NCI-H748 (cell line): ENCODE data around the gene ALPK1.
"Not testable (repeated sequence)": the region's sequence is repeated elsewhere in the genome, so short reads cannot be mapped to it uniquely, and the experiment has no call there.

Experiments used
- DNase-seq: peaks from one replicate; lab custom pipeline; 2025; ENCODE audit not compliant: unreplicated experiment; lab: John Stamatoyannopoulos, UW

The ALPK1 gene

DNA sequence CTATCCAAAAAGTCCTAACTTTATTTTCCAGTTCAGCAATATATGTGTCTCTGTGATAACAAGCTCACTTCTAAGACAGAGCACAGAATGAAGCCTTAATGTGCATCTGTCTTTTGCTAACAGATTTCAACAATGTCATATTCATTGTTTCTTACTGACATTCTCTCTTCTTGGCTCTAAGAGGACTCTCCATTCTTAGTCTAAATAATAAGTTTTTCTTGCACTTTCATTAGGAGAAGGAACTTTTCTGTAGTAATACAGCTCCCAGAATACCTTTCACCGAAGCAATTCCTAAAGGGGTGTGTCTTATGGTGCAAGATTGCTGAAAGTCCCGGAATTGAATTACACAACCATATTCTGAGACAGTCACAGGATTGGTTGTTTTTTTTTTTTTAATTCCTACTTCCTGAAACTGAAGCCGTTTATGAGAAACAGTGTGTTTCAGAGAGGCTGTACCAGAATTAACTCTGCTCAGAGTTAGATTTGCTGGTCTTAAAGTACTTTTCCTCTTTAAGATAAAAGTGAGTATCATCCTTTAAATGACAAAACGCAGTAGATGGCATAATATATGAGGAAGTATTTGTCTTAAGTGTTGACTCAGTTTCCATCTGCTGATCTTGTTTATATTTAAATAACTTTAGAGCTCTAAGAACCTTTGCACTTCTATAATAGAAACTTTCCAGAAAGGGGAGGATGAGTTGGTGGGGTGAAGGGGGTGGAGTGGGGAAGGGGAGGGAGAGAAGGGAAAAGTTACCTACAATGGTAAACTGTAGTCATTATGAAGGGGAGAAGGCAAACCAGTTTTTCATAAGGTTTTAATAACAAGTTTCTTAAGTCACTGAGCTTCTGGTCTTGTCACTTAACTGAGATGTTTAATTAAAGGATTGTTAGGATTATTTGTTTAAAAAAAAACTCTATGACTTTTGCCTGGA is at the start of gene ALPK1:
ALPK1 (plus strand) TSS at position 421 of the 932 bp plus-strand sequence.
- no peak for DNase-seq

DNA sequence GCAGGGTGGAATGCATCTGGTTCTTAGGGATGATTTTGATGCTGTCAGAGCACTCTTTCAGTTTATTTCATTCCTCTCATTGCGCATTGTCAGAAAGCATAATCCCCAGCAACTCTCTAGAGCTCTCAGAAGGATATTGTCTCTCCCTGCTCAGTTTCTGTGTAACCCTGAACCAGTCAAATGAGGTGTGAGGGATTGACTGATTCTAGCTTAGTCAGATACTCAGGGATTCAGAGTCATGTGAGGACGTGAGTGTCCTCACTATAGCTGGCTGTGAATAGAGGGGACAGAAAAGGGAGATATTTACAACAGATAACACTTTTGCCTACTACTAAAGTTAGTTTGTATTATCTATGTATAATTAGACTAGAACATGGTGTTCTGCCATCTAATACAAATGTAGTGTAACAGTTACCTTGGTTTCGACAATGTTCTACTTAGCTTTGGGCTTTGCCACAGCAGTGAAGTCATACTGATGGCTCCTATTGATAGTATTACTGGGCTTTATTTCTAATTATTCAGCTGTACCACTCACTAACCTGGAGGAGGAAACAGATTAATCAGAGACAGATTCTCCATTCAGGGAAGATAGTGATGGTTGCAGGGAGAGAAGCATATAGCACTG is 46.0 kb upstream of the ALPK1 start:
- DNase-seq, result no peak

DNA sequence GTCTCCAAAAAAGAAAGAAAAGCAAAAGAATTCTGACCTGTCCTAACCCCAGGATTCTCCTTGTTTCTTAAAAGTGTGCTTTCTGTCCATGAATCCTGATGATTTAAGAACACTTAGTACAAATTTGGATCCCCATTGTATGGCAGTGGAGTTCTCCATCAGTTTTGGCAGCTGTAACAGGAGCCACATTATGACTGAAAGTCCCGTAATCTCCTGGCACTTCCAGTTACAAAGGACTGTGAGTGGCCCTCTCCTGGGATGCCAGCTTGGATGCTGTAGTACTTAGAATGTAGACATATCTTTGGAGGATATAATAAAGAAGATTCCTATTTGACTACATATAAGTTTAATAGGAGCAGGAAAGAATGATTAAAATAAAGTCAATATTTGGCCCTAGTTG is 44.9 kb upstream of the ALPK1 start:
- DNase-seq, result no peak

DNA sequence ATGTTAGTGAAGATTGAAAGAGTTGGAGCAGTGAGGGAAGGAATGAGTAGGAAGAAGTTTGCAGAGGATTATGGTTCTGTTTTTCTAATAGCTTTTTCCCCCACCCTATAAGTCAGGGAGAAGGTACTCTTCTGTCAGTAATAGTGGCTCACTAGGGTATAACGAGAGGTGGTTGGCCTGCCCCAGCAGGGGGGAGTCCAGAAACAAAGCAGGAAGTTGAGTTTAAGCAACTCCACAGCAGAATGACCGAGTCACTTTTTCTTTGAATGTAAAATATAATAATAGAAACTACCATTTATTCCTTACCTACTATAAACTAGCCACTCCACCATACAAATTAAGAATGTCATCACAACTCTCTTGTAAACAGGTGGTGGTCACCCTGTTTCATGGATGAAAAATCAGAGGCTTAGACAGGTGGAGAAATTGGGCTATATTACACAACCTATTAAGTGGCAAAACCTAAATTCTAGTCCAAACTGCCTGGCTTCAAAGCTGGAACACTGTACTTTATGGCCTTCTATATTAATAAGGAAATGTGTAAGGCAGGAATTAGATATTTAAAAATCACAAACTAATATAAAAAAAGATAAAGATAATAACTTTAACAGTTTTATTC is 43.7 kb upstream of the ALPK1 start:
- no peak for DNase-seq

DNA sequence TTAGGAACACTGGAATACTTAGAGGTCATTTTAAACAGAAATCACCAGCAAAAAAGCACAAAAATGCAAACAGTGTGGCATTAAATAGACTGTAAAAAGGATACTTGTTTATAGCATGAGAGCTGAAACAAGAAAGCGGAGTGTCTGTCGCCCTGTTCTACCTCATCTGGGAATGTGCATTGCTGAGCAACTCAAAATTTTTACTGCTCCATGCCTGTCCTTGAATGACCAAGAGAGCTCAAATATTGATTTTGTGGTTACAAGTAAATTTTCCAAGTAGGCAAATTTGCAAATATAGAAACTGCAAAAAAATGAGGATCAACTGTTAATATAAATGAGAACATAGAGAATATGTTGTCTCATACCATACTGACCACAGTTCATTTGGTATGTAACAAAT is 40.1 kb upstream of the ALPK1 start:
- no peak for DNase-seq

DNA sequence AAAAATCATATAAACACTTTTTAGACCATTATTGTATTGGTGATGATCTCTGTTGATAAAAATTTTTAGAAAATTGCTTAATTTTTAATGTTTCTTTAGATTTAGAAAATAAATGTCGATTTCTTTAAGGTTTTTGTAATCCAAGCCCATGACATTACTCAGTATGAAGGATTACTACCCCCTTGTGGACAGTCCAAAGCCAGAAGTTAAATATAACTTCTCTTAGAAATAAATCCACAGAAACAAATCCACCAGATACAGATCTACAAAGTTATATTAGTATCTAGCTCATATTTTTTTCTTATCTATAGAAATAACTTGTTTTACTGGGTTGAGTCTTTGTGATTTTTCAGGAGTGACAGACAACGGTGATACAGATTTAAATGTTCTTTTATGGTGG is 30.3 kb upstream of the ALPK1 start:
- DNase-seq, result no peak

DNA sequence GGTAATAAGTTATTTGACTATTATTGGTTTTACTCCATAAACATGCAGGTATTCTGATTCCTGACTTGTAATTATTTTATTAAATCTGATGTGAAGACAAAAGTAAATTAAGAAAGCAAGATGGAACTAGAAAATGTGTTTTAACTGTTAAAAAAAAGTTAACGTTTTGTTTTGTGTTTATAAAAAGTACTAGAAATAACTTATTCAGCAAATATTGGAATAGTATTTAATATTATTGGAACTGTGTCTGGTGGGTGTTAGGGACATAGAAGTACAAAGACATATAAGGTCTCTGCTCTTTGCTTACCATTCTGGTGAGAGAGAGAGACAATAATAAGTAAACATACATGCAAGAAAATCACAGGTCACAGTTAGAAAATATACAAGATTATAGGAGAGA is 27.1 kb upstream of the ALPK1 start:
- DNase-seq, result no peak

DNA sequence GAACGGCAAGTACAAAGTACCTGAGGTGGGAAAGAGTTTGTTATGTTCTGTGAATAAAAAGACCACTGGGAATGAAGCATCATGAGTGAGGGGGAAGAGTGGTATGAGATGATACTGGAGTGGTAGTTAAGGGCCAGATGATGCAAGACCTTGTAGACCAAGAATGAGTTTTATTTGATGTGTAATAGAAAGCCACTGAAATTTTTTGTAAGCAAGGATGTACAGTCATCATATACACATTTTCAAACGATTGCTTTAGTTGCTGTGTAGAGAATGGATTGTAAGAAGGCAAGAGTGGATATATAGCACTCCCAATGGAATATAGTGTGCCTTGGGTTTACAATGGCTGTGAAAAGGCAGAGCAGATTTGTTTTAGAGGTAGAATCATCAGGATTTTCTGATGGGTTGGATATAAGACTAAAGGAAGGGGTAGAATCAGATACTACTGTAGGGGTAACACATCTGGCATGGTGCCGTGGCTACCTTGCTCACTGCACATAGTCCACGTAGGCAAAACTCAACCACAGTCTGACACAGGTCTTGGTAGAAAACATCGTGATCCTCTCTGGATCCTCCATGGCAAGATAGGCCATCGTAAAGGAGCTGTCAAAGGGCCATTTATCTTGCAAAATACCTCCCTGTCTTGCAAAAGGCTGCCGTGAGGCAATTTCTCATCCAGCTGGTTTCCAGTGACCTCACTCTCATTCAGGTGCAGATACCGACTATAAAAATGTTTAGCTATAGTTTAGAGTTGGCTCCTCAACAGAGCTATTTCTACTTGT is 26.3 kb upstream of the ALPK1 start:
- no peak for DNase-seq

DNA sequence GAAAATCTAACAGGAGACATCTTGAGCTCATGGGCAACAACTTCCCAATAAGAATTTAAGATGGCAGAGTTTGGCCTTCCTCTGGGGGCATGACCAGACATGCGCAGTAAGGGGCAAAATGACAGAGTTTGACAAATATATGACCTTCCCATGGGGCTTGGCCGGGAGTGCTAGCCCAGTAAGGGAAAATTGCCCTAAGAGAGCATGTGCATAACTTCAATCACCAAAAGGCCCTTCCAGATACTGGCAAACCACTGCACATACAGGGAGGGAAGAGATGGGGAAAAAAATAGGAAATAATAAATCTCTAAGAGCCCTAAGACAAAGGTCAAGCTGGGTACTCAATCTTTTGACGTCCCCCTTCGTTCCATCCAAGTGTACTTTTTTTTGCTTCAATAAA is 24.9 kb upstream of the ALPK1 start:
- DNase-seq, result no peak

DNA sequence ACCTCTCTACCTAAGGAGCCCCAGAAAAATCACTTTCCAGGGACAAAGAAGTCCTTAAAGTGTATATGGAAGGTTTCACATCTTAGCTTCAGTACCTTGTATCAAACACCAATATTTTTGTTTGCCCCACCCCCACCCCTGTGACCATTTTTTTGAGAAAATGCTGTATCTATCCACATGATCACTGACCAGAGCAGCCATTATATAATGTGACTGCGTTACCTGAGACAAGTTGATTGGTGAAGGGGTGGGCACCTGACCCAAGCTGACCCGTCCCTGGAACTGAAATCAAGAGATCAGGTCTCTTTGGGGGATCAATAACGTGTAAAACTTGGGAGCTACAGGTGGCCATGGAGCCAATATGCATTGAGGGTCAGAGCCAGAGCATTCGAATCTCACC is 22.2 kb upstream of the ALPK1 start:
- DNase-seq, result no peak

DNA sequence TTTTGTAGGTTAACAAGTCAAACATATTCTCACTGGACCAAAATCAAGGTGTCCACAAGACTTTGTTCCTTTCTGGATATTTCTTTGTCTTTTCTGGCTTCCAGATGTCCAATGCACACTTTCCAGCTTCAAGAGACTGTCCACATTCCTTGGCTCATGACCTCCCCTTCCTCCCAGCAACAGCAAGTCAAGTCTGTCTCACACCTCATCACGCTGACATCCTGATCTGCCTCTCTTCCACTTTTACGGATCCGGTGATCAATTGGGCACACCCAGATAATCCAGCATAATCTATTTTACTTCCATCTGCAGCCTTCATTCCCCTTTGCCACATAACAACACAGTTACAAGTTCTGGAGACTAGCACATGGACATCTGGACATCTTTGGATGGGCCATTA is 21.1 kb upstream of the ALPK1 start:
- no peak for DNase-seq

DNA sequence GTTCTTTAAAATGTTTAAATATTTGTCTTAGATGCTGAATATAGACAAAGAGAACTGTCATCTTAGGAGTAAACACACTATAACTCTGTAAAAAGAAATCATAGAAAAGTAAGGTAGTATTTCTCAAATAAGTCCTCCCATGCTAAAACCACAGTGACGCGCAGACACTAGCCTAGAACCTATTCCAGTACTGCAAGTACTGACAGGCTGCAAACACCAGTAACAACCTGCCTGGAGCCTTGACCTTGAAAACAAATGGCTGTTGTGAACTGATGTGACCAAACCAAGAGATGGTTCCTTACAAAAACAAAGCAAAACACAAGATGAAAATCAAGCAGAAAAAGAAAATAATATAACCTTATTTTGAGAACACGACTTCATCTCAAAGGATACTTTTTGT is 19.9 kb upstream of the ALPK1 start:
- no peak for DNase-seq

DNA sequence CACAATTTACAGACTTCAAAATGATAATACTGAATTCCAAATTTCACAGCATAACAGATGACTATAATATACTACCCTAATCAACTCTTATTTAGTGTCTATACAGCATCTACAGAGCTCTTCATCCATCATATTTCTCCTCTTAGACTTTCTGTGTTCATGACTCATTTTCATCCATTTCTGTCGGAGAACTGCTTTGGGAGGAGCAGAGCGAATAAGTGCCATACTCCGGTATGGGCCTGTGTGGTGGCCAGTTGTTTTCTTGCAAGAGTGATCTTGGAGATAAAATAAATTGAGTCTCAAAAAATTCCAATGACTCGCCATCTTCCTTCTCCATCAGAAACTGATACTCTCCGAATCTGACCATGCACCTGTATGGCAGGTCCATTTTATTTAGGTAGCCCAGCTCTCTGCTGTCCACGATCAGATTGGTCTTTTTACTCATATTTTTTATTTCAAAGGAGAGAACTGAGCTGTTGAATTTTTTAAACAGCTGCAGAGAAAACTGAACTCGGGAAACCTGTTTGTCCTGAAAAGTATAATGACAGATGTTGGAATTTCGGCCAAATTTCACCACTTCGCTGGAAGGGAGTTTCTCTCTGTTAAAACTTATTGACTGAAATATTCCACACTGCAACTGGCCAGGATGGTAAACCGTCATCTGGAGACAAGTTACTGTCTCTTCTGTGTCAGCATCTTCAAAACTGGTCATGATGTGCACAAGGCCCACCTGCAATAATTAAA is 19.3 kb upstream of the ALPK1 start:
- no peak for DNase-seq

DNA sequence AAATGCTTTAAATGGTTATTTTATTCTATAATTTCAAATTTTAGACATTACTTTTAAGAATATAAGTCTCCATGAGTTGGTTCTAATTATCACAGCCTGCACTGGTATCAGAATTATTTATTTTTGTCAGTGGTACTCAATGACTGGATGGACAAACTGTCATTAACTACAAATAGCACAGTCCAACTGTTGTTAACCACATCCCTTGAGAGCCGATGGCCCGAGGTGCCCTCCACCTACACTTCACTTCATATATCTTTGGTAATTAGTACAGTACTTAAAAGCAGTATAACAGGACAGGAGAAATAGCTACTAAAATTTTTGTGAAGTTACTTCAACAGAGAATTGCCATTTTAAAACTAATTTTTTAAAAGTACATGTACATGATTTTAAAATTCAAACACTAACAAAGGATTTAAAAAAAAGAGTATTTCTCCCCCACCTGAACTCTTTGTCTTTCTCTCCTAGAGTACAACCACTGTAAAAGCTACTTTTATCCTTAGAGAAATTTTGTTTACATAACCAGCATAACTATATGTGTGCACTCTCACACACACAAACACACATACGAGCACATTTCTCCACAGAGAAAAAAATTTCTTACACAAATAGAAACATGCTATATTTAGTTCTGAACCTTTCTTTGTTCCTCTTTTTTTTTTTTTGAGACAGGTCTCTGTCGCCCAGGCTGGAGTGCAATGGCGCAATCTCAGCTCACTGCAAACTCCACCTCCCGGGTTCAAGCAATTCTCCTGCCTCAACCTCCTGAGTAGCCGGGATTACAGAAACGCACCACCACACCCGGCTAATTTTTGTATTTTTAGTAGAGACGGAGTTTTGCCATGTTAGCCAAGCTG is 17.9 kb upstream of the ALPK1 start:
- DNase-seq, result no peak

DNA sequence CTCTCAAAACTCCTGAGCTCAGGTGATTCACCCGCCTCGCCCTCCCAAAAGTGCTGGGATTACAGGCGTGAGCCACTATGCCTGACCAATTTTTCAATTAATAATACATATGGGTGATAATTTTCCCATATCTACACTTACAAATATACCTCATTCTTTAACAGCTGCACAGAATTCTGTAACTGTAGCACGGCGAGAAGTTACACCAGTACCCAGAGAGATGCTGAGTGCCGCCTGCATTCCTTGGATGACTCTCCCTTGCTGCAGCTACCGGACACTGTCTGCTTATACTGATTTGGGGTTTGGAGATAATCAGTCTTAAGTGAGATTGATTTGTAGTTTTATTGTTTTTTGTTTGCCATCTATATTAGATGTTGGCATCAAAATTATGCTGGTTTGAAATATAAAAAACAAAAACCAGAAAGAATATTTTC is 17.3 kb upstream of the ALPK1 start:
- no peak for DNase-seq

DNA sequence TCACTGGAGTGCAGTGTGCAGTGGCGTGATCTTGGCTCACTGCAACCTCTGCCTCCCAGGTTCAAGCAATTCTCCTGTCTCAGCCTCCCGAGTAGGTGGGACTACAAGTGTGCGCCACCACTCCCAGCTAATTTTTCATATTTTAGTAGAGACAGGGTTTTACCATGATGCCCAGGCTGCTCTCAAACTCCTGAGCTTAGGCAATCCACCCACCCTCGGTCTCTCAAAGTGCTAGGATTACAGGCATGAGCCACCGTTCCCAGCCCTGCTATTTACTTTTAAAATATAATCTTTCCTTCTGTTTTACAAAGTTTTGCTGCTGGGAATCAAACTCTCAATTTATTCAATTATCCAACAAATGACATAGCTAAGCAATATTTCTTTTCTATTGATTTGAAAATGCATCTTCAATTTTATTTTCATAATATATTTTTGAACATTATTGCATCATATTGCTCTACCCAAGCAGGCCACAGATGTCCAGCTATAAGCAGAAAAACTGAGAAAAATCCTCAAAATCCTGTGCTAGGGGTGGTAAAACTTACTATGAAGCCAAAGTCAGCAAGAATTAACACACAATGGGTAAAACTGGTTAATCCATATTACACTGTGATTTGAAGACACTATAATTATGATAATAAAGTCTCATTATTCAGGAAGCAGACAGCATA is 16.6 kb upstream of the ALPK1 start:
- DNase-seq, result no peak

DNA sequence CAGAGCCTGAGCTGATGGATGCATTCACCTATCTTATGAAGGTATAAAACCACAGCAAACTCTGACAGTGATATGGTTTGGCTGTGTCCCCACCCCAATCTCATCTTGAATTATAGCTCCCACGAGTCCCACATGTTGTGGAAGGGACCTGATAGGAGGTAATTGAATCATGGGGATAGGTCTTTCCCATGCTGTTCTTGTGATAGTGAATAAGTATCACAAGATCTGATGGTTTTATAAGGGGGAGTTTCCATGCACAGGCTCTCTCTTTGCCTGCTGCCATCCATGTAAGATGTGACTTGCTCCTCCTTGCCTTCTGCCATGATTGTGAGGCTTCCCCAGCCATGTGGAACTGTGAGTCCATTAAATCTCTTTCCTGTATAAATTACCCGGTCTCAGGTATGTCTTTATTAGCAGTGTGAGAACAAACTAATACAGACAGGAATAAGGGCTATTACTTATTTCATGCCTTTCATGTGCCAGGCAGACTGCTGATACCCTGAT is 15.2 kb upstream of the ALPK1 start:
- DNase-seq, result not testable (repeated sequence)

DNA sequence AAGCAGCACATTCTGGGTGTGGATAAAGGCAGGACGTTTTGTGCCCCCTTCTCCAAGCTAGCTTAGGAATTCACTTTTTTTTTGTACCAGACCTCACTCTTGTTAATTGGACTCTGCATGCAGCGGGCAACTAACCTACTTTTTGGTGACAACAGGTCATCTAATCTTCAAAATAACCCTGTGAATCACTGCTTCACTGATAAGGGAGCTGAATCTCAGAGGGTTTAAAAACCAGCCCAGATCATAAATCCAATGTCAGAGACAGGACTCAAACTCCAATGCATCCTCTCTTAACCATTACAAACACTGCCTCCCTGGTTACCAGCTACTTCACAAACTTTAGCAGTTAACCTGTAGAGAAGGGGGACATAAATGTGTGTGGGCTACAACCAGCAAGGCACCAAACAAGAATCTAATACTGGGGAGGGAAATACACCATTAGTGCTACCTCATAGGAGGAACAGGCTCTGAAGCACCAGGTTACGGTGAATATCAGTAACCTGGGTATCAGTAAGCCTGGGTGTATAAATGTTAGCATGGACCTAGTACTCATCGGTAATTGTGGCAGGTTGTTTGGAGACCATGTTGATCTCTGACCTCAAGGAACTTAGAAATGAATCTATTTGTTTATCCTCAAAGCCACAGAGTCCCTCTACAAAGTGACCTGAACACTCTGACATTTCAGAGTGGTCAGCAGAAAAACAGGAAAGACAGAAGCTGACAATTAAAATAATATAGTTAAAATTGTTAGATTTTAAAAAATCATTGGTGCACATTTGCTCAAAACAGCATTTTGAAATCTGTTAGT is 14.1 kb upstream of the ALPK1 start:
- no peak for DNase-seq
